ENCODE measurements around the gene SRGAP1.

- TF ChIP-seq POLR2A (IDR thresholded peaks at IDR 0.05; ENCODE audit: control extremely low read depth in 1 of 2, low read depth in 2 of 2, low read length in 2 of 2) (no peak), PHF8 (conservative IDR thresholded peaks at IDR 0.05; ENCODE audit: low read depth, low read length) (no peak), SP1 (IDR thresholded peaks at IDR 0.05; ENCODE audit: low read depth, low read length) (no peak), CREB1 (IDR thresholded peaks at IDR 0.05) (no peak), CTCF (IDR thresholded peaks at IDR 0.05; ENCODE audit: control extremely low read depth in 1 of 3, insufficient read depth in 1 of 3, low read depth in 1 of 3, low read length in 3 of 3) (no peak), GTF2F1 (IDR thresholded peaks at IDR 0.05; ENCODE audit: borderline replicate concordance, low read depth, low read length) (no peak), EZH2 (IDR thresholded peaks at IDR 0.05; ENCODE audit: low read depth, low read length, severe bottlenecking) (no peak), ATF3 (IDR thresholded peaks at IDR 0.05; ENCODE audit: insufficient read depth, low read depth, low read length) (no peak), CBX5 (IDR thresholded peaks at IDR 0.05; ENCODE audit: low read depth, low read length) (no peak), EP300 (IDR thresholded peaks at IDR 0.05; ENCODE audit: borderline replicate concordance in 1 of 2, low read depth in 2 of 2, low read length in 2 of 2) (no peak), TCF12 (IDR thresholded peaks at IDR 0.05; ENCODE audit: low read depth, low read length) (no peak), MAFK (IDR thresholded peaks at IDR 0.05; ENCODE audit: low read depth, low read length) (no peak), RXRA (IDR thresholded peaks at IDR 0.05; ENCODE audit: insufficient read depth, low read depth, low read length) (no peak), POU5F1 (IDR thresholded peaks at IDR 0.05; ENCODE audit: low read depth, low read length) (no peak)
Observed at GRCh38 chr12:63808631-63809030, 35.9 kb upstream of the SRGAP1 start.
